Mesothelial cell of epicardium (in vitro differentiated cells): ENCODE data around the gene TP53TG5. TPM values are rescaled to one million over a fixed set of nuclear protein-coding genes. Genes with fewer than 3 reads are reported as not detected.

Source experiments
- DNase-seq, 2 experiments: peaks; one replicate each; pipeline ENCODE4 v3.0.0; 2021; ENCODE audit warnings: low spot score in 2 of 2; ENCODE audit not compliant: unreplicated experiment in 2 of 2
- H3K27ac Mint-ChIP-seq: 2 replicates; pipeline ENCODE4 v1.8.0; 2021; ENCODE audit warnings: mixed read lengths
- H3K27me3 Mint-ChIP-seq: 2 replicates; pipeline ENCODE4 v1.8.0; 2021; ENCODE audit warnings: low read depth, mixed read lengths
- H3K36me3 Mint-ChIP-seq: 2 replicates; pipeline ENCODE4 v1.8.0; 2021; ENCODE audit warnings: mixed read lengths
- H3K4me1 Mint-ChIP-seq: 2 replicates; pipeline ENCODE4 v1.8.0; 2021; ENCODE audit warnings: mixed read lengths
- H3K4me3 Mint-ChIP-seq: 2 replicates; pipeline ENCODE4 v1.8.0; 2021; ENCODE audit warnings: mild to moderate bottlenecking, moderate library complexity, mixed read lengths
- H3K9me3 Mint-ChIP-seq: 2 replicates; pipeline ENCODE4 v1.8.0; 2021; ENCODE audit warnings: mixed read lengths
- total RNA-seq: library from RNA; stranded (reverse); gene quantifications from 3 replicates; pipeline ENCODE4 v1.2.1, GENCODE V29; 2021
- TF ChIP-seq, protein P1 (sequence below): fragments of 200-600 bp; sonication (generic); IDR thresholded peaks from one replicate; pipeline ENCODE4 v1.5.0; 2021; ENCODE audit warnings: antibody characterized with exemption; ENCODE audit not compliant: unreplicated experiment

Gene TP53TG5
- total RNA-seq, 1 donor from 2014 or later: not detected

DNA sequence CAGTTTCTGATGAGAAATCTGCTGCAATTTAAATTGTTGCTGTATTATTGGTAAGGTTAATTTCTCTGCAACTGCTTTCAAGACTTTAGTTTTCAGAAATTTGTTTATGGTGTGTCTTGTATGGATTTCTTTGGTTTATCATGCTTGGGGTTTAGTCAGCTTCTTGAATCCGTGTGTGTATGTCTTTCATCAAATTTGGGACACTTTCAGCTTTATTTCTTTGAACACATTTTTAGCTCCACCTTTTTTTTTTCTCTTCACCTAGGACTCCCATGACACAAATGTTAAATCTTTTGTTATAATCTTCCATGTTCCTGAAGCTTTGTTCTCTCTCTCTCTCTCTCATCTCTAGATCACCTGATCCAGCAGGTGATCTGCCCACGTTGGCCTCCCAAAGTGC is 13.4 kb upstream of the TP53TG5 start:
- Mint-ChIP-seq H3K4me1 (no peaks in the 10 kb centered on the region), H3K27me3 (no peaks in the 10 kb centered on the region), H3K4me3 (no peak overlapping the region), H3K27ac (no peak overlapping the region), H3K36me3 (peaks cover 4% of the 10 kb centered on the region), H3K9me3 (peaks cover 16% of the 10 kb centered on the region)
- DNase-seq: no peak
- TF ChIP-seq, protein P1, sequence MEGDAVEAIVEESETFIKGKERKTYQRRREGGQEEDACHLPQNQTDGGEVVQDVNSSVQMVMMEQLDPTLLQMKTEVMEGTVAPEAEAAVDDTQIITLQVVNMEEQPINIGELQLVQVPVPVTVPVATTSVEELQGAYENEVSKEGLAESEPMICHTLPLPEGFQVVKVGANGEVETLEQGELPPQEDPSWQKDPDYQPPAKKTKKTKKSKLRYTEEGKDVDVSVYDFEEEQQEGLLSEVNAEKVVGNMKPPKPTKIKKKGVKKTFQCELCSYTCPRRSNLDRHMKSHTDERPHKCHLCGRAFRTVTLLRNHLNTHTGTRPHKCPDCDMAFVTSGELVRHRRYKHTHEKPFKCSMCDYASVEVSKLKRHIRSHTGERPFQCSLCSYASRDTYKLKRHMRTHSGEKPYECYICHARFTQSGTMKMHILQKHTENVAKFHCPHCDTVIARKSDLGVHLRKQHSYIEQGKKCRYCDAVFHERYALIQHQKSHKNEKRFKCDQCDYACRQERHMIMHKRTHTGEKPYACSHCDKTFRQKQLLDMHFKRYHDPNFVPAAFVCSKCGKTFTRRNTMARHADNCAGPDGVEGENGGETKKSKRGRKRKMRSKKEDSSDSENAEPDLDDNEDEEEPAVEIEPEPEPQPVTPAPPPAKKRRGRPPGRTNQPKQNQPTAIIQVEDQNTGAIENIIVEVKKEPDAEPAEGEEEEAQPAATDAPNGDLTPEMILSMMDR: no peak

GRCh38 chr20:45390931-45391330 is 12.8 kb upstream of the TP53TG5 start:
- H3K4me3 Mint-ChIP-seq: no peak overlapping the region
- H3K9me3 Mint-ChIP-seq: peaks cover 16% of the 10 kb centered on the region
- H3K4me1 Mint-ChIP-seq: no peaks in the 10 kb centered on the region
- H3K36me3 Mint-ChIP-seq: peaks cover 4% of the 10 kb centered on the region
- TF ChIP-seq, protein P1: no peak
- DNase-seq: no peak
- no peaks in the 10 kb centered on the region for H3K27me3 Mint-ChIP-seq
- no peak overlapping the region for H3K27ac Mint-ChIP-seq

GRCh38 chr20:45387274-45387673 is 9.1 kb upstream of the TP53TG5 start:
- TF ChIP-seq, protein P1: no peak
- Mint-ChIP-seq H3K4me3 (no peak overlapping the region), H3K27ac (no peak overlapping the region), H3K4me1 (no peaks in the 10 kb centered on the region), H3K27me3 (no peaks in the 10 kb centered on the region), H3K9me3 (peaks cover 16% of the 10 kb centered on the region), H3K36me3 (peaks cover 4% of the 10 kb centered on the region)
- DNase-seq: no peak

- H3K27me3 Mint-ChIP-seq: no peaks in the 10 kb centered on the region
- TF ChIP-seq, protein P1: no peak
- H3K27ac Mint-ChIP-seq: no peak overlapping the region
- H3K4me3 Mint-ChIP-seq: no peak overlapping the region
- peaks cover 2% of the 10 kb centered on the region for H3K4me1 Mint-ChIP-seq
- no peaks in the 10 kb centered on the region for H3K9me3 Mint-ChIP-seq
- no peak for DNase-seq
- H3K36me3 Mint-ChIP-seq: no peaks in the 10 kb centered on the region
These were observed 856 bp downstream of the TP53TG5 start for GRCh38 chr20:45377269-45377668.

DNA sequence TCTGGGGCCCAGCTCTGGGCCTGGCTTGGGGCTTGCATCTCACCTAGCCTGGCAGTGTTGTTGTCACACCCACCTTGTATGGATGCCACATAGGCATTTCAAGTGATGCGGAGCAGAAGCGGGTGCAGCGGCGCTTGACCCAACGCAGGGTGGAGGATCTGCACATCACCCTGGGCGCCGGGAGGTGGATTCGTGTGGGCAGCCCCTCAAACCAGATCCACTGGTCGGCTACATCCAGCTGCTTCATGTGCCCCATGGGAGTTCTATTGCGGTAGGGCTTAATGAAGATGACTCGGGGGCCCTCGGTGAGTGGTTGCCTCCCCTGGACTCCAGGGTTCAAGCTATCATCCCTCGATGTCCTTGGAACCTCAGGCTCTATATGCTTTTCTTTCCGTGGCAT is 3.2 kb downstream of the TP53TG5 start:
- Mint-ChIP-seq H3K4me1 (peaks cover 2% of the 10 kb centered on the region), H3K9me3 (no peaks in the 10 kb centered on the region), H3K36me3 (no peaks in the 10 kb centered on the region), H3K4me3 (no peak overlapping the region), H3K27ac (no peak overlapping the region), H3K27me3 (no peaks in the 10 kb centered on the region)
- TF ChIP-seq, protein P1: no peak
- DNase-seq: no peak

DNA sequence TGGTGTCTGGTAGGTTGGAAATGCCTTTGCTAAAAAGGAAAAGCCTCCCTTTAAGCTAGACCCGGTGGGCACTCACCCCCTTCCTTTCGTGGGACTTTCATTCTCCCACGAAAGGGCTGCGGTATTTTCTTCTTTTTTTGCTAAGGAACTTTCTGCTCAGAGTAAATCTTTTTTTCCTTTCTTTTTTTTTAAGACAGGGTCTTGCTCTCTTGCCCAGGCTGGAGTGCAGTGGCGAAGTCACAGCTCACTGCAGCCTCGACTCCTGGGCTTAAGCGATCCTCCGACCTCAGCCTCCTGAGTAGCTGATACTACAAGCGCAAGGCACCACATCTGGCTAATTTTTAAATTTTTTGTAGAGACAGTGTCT is 4.0 kb downstream of the TP53TG5 start:
- DNase-seq: no peak
- TF ChIP-seq, protein P1: no peak
- H3K9me3 Mint-ChIP-seq: no peaks in the 10 kb centered on the region
- H3K27me3 Mint-ChIP-seq: no peaks in the 10 kb centered on the region
- H3K4me3 Mint-ChIP-seq: peak overlapping the region; percentile 83
- no peak overlapping the region for H3K27ac Mint-ChIP-seq
- peaks cover 2% of the 10 kb centered on the region for H3K4me1 Mint-ChIP-seq
- no peaks in the 10 kb centered on the region for H3K36me3 Mint-ChIP-seq
